Neural progenitor cell (in vitro differentiated cells): ENCODE results near the gene TEX2. TPM values are rescaled to one million over a fixed set of nuclear protein-coding genes. Genes with fewer than 3 reads are reported as not detected.

Source experiments
- DNase-seq: peaks from one replicate; pipeline ENCODE4 v3.0.0-alpha.2; 2016; ENCODE audit warnings: low spot score
- H2AFZ ChIP-seq: fragments of 200-600 bp; sonication (generic); replicated peaks from 2 replicates; pipeline ENCODE4 v1.6.1; 2016; ENCODE audit warnings: antibody characterized with exemption
- H3F3A ChIP-seq: fragments of 200-600 bp; sonication (generic); 2 replicates; pipeline ENCODE4 v1.6.1; 2016; ENCODE audit warnings: antibody characterized with exemption, low read depth
- H3K27ac ChIP-seq: fragments of 200-600 bp; sonication (generic); 2 replicates; pipeline ENCODE4 v1.5.1; 2016; ENCODE audit warnings: mild to moderate bottlenecking
- H3K27me3 ChIP-seq: fragments of 200-600 bp; sonication (generic); 2 replicates; pipeline ENCODE4 v1.6.1; 2016; ENCODE audit warnings: mild to moderate bottlenecking, moderate library complexity
- H3K36me3 ChIP-seq: fragments of 200-600 bp; sonication (generic); 2 replicates; pipeline ENCODE4 v1.5.1; 2016
- H3K4me1 ChIP-seq: fragments of 200-600 bp; sonication (generic); 2 replicates; pipeline ENCODE4 v1.6.1; 2016; ENCODE audit warnings: mixed run types
- H3K4me2 ChIP-seq: fragments of 200-600 bp; sonication (generic); 2 replicates; pipeline ENCODE4 v1.6.1; 2016
- H3K4me3 ChIP-seq: fragments of 200-600 bp; sonication (generic); 2 replicates; pipeline ENCODE4 v1.5.1; 2016
- H3K79me2 ChIP-seq: fragments of 200-600 bp; sonication (generic); 2 replicates; pipeline ENCODE4 v1.6.1; 2016; ENCODE audit warnings: low read depth
- H3K9ac ChIP-seq: fragments of 200-600 bp; sonication (generic); 2 replicates; pipeline ENCODE4 v1.6.1; 2016
- H3K9me3 ChIP-seq: fragments of 200-600 bp; sonication (generic); 2 replicates; pipeline ENCODE4 v1.5.1; 2016; ENCODE audit warnings: low read depth
- H4K20me1 ChIP-seq: fragments of 200-600 bp; sonication (generic); 2 replicates; pipeline ENCODE4 v1.6.1; 2016; ENCODE audit warnings: low read depth
- H3K27ac Mint-ChIP-seq: 3 replicates; pipeline ENCODE4 v1.8.0; 2021; ENCODE audit warnings: mixed read lengths
- H3K27me3 Mint-ChIP-seq: 2 replicates; pipeline ENCODE4 v1.8.0; 2022; ENCODE audit warnings: low read depth, mild to moderate bottlenecking, inconsistent platforms, moderate library complexity, mixed read lengths; ENCODE audit not compliant: insufficient read depth
- H3K36me3 Mint-ChIP-seq: 3 replicates; pipeline ENCODE4 v1.8.0; 2021; ENCODE audit warnings: mixed read lengths
- H3K4me1 Mint-ChIP-seq: 3 replicates; pipeline ENCODE4 v1.8.0; 2021; ENCODE audit warnings: mixed read lengths
- H3K4me3 Mint-ChIP-seq: 3 replicates; pipeline ENCODE4 v1.8.0; 2021; ENCODE audit warnings: mild to moderate bottlenecking, moderate library complexity, mixed read lengths
- H3K9me3 Mint-ChIP-seq: 3 replicates; pipeline ENCODE4 v1.8.0; 2020; ENCODE audit warnings: mixed read lengths
- EZH2 ChIP-seq: fragments of 200-600 bp; sonication (generic); IDR thresholded peaks from 2 replicates; pipeline ENCODE4 v1.6.1; 2017; ENCODE audit warnings: antibody characterized with exemption, mild to moderate bottlenecking, moderate library complexity
- EZH2phosphoT487 ChIP-seq: fragments of 200-600 bp; sonication (generic); IDR thresholded peaks from 2 replicates; pipeline ENCODE4 v1.6.1; 2017; ENCODE audit warnings: antibody characterized with exemption
- total RNA-seq: library from RNA; depleted of rRNA; stranded (reverse); fragments of >200 nt; gene quantifications from 2 replicates; pipeline ENCODE4 v1.2.3, GENCODE V29; 2015; ENCODE audit warnings: low replicate concordance
- TF ChIP-seq, protein P1 (sequence below): fragments of 200-600 bp; sonication (generic); IDR thresholded peaks from 2 replicates; pipeline ENCODE4 v1.5.1; 2017; ENCODE audit warnings: antibody characterized with exemption, mild to moderate bottlenecking

The TEX2 gene
- total RNA-seq, 1 donor from 2014 or later, result 10.6 TPM

DNA sequence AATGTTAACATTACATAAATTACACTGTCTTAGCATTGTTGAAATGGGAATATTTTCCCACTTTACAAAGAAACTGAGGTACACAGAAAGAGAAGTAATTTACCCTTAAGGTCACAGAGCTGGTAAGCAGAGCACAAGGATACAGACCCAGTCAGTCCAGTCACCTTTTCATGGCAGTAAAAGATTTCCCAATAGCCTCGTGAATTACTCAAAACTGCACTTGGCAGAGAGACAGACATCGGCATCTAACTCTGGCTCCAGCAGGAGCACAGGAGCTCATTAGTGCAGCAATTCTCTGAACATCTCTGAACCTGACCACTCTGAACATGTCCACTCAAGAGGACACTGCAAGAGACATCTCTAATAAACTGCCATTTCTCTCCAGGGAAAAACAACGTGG lies 3.1 kb downstream of the TEX2 start:
- Mint-ChIP-seq H3K4me3 (no peak overlapping the region), H3K9me3 (no peaks in the 10 kb centered on the region), H3K27me3 (peaks cover 3% of the 10 kb centered on the region), H3K4me1 (peaks cover 41% of the 10 kb centered on the region), H3K27ac (no peak overlapping the region), H3K36me3 (no peaks in the 10 kb centered on the region)
- peaks cover 67% of the 10 kb centered on the region for H3K79me2 ChIP-seq
- peaks cover 29% of the 10 kb centered on the region for H3F3A ChIP-seq
- no peak overlapping the region for H3K4me2 ChIP-seq
- no peak overlapping the region for H2AFZ ChIP-seq
- H3K27me3 ChIP-seq, result peaks cover 9% of the 10 kb centered on the region
- H3K9ac ChIP-seq, result no peak overlapping the region
- no peak overlapping the region for H3K27ac ChIP-seq
- H3K4me3 ChIP-seq, result no peak overlapping the region
- no peak for DNase-seq
- no peaks in the 10 kb centered on the region for H3K9me3 ChIP-seq
- H3K4me1 ChIP-seq, result peaks cover 28% of the 10 kb centered on the region
- H4K20me1 ChIP-seq, result peaks cover 53% of the 10 kb centered on the region
- no peaks in the 10 kb centered on the region for H3K36me3 ChIP-seq
- TF ChIP-seq EZH2 (no peak), EZH2phosphoT487 (no peak)
- TF ChIP-seq, protein P1, sequence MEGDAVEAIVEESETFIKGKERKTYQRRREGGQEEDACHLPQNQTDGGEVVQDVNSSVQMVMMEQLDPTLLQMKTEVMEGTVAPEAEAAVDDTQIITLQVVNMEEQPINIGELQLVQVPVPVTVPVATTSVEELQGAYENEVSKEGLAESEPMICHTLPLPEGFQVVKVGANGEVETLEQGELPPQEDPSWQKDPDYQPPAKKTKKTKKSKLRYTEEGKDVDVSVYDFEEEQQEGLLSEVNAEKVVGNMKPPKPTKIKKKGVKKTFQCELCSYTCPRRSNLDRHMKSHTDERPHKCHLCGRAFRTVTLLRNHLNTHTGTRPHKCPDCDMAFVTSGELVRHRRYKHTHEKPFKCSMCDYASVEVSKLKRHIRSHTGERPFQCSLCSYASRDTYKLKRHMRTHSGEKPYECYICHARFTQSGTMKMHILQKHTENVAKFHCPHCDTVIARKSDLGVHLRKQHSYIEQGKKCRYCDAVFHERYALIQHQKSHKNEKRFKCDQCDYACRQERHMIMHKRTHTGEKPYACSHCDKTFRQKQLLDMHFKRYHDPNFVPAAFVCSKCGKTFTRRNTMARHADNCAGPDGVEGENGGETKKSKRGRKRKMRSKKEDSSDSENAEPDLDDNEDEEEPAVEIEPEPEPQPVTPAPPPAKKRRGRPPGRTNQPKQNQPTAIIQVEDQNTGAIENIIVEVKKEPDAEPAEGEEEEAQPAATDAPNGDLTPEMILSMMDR, result no peak

DNA sequence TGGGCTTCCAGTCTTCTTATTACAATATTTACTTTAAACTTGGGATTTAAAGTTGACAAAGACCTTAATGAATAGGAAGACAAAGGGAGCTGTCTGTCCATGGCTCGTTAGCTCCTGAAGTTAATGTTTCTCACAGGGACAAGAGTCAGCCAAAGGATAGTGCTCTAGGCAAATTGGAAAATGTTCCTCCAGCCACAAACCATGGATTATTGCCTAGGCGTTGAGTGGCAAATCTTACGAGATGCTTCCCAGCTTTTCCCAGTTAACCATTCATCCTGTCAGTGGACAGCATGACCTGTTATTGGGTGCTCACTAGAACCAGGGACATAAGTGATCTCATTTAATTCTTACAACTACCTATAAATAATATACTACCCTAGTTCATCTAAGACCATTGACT lies 3.6 kb downstream of the TEX2 start:
- Histone ChIP-seq H3K9ac (no peak overlapping the region), H2AFZ (no peak overlapping the region), H3K4me1 (peaks cover 32% of the 10 kb centered on the region), H3K27me3 (peaks cover 9% of the 10 kb centered on the region), H3K4me3 (no peak overlapping the region), H3K36me3 (no peaks in the 10 kb centered on the region), H3K27ac (no peak overlapping the region), H3K79me2 (peaks cover 72% of the 10 kb centered on the region), H4K20me1 (peaks cover 53% of the 10 kb centered on the region), H3K4me2 (no peak overlapping the region), H3F3A (peaks cover 29% of the 10 kb centered on the region), H3K9me3 (no peaks in the 10 kb centered on the region)
- Mint-ChIP-seq H3K36me3 (no peaks in the 10 kb centered on the region), H3K27ac (no peak overlapping the region), H3K27me3 (peaks cover 3% of the 10 kb centered on the region), H3K4me1 (peaks cover 36% of the 10 kb centered on the region), H3K9me3 (no peaks in the 10 kb centered on the region), H3K4me3 (no peak overlapping the region)
- no peak for DNase-seq
- TF ChIP-seq, protein P1, result no peak

DNA sequence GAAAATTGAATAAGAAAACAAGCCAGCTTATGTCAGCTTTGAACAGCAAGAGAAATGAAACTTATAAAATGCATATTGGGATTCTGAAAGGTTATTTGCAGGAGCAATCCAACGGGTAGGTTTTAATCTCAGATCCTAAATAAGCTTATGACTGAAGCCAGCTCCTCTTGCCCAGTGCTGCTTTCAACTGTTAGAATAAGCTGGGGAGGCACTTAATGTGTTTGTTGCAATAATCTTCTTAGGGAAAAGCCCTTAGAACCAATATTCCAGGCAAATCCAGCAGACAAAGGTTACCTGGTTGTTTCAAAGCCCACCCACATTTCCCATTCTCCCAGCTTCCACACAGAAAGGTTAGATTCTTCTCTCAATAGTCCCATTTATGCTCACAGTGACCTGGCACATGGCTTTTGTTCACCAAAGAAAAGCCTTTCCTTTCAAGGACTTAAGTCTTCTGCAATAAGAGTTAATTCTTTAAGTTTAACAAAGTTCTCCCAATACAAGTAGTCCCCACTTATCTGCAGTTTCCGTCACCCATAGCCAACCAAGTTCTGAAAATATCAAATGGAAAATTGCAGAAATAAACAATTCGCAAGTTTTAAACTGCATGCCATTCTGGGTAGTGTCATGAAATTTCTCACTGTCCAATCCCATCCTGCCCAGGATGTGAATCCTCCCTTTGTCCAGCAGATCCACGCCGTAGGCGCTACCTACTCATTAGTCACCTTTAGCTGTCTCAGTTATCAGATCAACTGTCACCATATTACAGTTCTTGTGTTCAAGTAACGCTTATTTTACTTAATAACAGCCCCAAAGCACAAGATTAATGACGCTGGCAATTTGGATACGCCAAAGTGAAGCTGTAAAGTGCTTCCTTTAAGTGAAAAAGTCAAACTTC lies 5.9 kb downstream of the TEX2 start:
- Mint-ChIP-seq H3K4me1 (peaks cover 28% of the 10 kb centered on the region), H3K4me3 (peak overlapping the region; percentile 65)

More for the DNA sequence above, 5.9 kb downstream of the TEX2 start:
- Histone ChIP-seq H3K36me3 (no peaks in the 10 kb centered on the region), H2AFZ (no peak overlapping the region), H3F3A (peaks cover 32% of the 10 kb centered on the region), H3K79me2 (peaks cover 88% of the 10 kb centered on the region), H3K27ac (peak overlapping the region; percentile 49), H3K4me2 (peak overlapping the region; percentile 64), H3K27me3 (peaks cover 9% of the 10 kb centered on the region), H3K4me1 (peaks cover 43% of the 10 kb centered on the region), H3K4me3 (peak overlapping the region; percentile 19), H4K20me1 (peaks cover 47% of the 10 kb centered on the region), H3K9me3 (no peaks in the 10 kb centered on the region), H3K9ac (no peak overlapping the region)
- no peaks in the 10 kb centered on the region for H3K9me3 Mint-ChIP-seq
- peaks cover 3% of the 10 kb centered on the region for H3K27me3 Mint-ChIP-seq
- no peak overlapping the region for H3K27ac Mint-ChIP-seq
- H3K36me3 Mint-ChIP-seq, result no peaks in the 10 kb centered on the region
- TF ChIP-seq, protein P1, result no peak
- peak; percentile 66 for TF ChIP-seq EZH2phosphoT487
- DNase-seq, result peak; percentile 78
